SK-N-DZ (cell line): Measurements from ENCODE around the gene RNU6-9. TPM values are rescaled to one million over a fixed set of nuclear protein-coding genes. Genes with fewer than 3 reads are reported as not detected.
"Not testable (repeated sequence)": the region's sequence is repeated elsewhere in the genome, so short reads cannot be mapped to it uniquely, and the experiment has no call there.

Experiments
- DNase-seq: peaks from one replicate; pipeline ENCODE4 v3.0.0-alpha.2; 2015; ENCODE audit warnings: low spot score
- polyA plus RNA-seq, 2 experiments: library from polyadenylated mRNA; depleted of rRNA; stranded (reverse); fragments of >200 nt; gene quantifications; 2 replicates each; pipeline ENCODE4 v1.2.3, GENCODE V29; 2014

Gene RNU6-9
- not detected in 2 replicates for polyA plus RNA-seq (2014; cell fraction: cytosol; rRNA removed)
- not detected in 2 replicates for polyA plus RNA-seq (2014; cell fraction: nucleus; rRNA removed)

DNA sequence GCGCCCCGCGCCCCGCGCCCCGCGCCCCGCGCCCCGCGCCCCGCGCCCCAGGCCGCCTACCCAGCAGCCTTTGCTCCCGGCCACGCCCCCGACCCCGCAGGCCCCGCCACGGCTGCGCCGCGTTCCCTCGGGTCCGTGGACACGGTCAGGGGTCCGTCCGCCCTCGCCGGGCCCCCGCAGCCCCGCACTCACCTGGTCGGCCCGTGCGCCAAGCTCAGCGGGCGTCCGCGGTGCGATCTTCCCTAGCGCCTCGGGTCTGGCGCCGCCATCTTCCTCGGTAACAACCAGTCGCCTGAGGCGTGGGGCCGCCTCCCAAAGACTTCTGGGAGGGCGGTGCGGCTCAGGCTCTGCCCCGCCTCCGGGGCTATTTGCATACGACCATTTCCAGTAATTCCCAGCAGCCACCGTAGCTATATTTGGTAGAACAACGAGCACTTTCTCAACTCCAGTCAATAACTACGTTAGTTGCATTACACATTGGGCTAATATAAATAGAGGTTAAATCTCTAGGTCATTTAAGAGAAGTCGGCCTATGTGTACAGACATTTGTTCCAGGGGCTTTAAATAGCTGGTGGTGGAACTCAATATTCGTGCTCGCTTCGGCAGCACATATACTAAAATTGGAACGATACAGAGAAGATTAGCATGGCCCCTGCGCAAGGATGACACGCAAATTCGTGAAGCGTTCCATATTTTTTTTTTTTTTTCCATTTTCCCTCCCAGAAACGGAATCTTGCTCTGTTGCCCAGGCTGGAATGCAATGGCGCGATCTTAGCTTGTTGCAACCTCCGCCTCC lies at the start of gene RNU6-9, which contains the start of gene MED16:
Gene RNU6-9 (plus strand): TSS at position 591 of the 796 bp plus-strand sequence.
Gene MED16 (minus strand): TSS at position 294 of the 796 bp plus-strand sequence. CDS start 2,056 bp downstream, outside the sequence.
- DNase-seq: peak; percentile 95

DNA sequence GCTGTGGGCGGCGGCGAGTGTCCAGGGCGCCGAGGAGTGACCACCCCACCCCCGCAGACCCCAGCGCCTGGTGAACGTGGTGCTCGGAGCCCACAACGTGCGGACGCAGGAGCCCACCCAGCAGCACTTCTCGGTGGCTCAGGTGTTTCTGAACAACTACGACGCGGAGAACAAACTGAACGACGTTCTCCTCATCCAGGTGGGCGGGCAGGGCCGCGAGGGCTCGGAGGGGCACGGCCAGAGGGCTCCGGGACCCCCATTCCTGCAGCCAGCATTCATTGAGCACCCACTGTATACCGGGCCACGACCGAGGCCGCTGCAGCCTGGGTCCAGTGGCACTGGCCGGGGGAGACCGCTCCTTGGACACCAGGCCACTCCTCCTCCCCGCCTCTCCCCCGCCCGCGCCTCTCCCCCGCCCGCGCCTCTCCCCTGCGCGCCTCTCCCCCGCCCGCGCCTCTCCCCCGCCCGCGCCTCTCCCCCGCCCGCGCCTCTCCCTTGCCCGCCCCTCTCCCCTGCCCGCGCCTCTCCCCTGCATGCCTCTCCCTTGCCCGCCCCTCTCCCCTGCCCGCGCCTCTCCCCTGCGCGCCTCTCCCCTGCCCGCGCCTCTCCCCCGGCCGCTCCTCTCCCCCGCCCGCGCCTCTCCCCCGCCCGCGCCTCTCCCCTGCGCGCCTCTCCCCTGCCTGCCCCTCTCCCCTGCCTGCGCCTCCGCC lies 49.3 kb upstream of the RNU6-9 start:
- DNase-seq: no peak

DNA sequence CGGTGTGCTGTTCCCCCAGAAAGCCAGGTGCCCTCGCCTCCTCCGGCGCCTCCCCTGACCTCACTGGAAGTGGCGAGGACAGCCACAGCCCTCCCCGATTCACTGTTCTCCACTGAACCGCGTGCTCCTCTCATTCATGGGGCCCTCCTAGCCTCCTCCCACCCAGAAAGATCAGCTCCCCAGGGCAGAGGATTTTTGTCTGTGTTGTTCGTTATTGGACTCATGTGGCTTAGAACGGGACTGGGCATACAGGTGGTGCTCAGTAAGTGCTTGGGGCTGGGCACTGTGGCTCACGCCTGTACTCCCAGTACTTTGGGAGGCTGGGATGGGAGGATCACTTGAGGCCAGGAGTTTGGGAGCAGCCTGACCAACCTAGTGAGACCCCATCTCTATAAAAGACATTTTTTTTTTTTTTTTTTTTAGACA lies 48.7 kb upstream of the RNU6-9 start:
- no peak for DNase-seq

DNA sequence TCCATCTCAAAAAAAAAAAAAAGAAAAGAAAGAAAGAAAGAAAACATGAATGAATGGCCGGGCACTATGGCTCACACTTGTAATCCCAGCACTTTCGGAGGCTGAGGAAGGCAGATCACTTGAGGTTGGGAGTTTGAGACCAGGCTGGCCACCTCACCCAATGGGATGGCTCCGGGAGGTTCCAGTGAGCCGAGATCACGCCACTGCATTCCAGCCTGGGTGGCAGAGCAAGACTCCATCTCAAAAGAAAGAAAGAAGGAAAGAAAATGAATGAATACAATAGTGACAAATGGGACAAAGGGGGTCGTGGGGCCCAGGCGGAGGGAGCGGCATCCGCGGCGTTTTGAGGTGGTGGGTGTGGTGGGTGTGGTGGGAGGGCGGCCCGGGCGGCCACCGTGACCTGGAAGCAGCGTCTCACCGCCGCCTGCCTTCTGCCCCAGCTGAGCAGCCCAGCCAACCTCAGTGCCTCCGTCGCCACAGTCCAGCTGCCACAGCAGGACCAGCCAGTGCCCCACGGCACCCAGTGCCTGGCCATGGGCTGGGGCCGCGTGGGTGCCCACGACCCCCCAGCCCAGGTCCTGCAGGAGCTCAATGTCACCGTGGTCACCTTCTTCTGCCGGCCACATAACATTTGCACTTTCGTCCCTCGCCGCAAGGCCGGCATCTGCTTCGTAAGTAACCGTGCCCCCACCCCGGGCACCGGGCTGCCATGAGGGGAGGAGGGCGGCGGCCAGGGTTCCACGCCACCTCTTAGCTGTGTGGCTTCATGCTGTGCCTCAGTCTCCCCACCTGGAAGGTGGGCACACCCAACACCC lies 47.4 kb upstream of the RNU6-9 start:
- DNase-seq: no peak

DNA sequence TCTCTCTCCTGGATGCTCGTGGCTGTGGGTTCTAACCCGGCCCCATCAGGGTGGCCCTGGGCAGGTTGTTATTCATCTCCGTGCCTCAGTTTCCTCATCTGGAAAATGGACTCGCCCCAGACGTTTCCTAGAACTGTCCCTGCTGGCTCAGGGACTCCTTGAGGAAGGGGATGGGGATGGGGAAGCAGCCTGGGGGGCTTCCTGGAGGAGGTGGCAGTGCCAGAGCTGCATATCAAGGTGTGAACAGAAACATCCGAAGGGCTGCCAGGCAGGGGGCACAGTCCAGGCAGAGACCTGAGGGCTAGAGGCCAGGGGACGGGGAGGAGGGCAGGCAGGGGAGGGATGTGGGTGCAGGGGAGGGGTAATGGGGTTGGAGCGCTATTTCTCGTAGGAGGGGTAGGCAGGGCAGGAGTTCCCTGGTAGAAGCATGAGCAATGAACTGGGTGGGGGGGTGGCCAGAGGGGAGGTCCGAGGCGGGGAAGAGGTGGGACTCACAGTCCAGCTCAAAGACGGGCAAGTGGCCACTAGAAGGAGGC lies 44.8 kb upstream of the RNU6-9 start:
- no peak for DNase-seq

DNA sequence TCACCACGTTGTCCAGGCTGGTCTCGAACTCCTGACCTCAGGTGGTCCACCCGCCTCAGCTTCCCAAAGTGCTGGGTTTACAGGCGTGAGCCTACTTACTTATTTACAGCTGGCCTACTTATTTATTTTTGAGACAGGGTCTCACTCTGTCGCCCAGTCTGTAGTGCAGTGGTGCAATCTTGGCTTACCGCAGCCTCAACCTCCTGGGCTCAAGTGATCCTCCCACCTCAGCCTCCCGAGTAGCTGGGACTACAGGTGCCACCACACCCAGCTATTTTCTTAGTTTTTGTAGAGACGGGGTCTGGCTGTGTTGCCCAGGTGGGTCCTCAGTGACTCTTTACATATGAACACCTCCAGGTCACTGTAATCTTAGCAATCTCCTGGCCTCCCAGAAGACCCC lies 44.1 kb upstream of the RNU6-9 start:
- DNase-seq: not testable (repeated sequence)

DNA sequence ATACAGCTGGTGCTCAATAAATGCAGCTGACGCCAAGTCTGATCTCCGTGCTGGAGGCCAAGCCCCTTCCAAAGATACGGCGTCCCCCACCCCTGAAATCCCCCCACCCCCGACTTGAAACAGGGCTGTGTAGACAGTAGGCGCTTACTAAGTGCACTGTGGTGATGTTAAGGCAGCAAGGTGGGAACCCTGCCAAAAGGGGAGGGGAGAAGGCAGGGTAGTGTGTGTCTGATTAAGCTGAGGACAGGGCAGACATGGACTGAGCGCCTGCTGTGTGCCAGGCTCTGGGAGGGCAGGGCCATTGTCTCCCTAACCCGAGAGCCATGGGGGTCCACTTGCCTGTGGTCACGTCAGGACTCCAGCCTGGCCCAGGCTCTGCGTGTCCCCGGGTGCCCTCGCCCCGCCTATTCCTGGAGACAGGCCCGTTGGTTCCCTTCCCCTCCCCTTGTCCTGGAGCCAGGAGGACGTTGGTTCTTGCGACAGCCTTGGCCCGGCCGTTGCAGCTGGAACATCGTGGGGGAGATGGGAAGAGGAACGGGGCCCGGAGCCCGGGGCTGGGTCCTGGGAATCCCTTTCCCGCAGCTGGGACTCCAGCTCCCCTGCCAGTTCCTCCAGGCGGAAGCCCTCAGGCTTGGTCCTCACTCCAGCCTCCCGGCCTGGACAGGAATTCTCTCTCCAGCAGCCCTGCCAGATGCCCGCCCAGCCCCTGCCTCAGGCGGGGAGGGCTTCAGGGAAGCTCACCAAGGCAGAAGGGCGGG lies 42.9 kb upstream of the RNU6-9 start:
- peak; percentile 67 for DNase-seq

DNA sequence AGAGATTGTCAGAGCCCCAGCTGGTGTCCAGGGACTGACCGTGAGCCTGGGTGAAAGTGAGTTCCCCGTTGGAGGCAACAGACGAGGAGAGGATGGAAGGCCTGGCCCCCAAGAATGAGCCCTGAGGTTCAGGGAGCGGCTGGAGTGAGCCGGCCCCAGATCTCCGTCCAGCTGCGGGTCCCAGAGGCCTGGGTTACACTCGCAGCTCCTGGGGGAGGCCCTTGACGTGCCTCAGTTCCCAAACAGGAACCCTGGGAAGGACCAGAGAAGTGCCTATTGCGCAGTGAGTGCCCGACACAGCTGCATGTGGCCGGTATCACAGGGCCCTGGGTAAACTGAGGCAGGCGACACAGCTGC lies 42.3 kb upstream of the RNU6-9 start:
- no peak for DNase-seq

DNA sequence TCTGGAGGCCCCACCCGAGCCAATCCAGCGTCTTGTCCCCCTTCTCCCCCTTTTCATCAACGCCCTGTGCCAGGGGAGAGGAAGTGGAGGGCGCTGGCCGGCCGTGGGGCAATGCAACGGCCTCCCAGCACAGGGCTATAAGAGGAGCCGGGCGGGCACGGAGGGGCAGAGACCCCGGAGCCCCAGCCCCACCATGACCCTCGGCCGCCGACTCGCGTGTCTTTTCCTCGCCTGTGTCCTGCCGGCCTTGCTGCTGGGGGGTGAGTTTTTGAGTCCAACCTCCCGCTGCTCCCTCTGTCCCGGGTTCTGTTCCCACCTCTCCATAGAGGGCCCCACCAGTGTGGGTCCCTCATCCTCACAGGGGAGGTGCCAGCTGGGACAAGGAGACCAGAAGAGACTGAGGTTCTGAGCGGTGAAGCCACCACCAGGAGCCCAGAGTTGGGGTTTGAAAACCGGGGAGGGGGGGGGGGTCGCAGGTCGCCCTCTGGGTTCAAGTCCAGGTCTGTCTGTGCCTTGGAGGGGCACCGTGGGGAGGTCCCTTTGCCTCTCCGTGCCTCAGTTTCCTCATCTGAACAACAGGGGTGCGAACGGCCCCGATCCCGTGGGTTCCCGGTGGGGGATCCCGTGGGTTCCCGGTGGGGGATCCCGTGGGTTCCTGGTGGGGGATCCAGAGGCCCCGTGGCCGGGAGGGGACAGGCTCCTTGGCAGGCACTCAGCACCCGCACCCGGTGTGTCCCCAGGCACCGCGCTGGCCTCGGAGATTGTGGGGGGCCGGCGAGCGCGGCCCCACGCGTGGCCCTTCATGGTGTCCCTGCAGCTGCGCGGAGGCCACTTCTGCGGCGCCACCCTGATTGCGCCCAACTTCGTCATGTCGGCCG lies 40.9 kb upstream of the RNU6-9 start, which contains the start of gene ELANE:
Gene ELANE (plus strand): TSS at position 168 of the 878 bp plus-strand sequence. CDS start 26 bp downstream, at position 194.
- DNase-seq: no peak

DNA sequence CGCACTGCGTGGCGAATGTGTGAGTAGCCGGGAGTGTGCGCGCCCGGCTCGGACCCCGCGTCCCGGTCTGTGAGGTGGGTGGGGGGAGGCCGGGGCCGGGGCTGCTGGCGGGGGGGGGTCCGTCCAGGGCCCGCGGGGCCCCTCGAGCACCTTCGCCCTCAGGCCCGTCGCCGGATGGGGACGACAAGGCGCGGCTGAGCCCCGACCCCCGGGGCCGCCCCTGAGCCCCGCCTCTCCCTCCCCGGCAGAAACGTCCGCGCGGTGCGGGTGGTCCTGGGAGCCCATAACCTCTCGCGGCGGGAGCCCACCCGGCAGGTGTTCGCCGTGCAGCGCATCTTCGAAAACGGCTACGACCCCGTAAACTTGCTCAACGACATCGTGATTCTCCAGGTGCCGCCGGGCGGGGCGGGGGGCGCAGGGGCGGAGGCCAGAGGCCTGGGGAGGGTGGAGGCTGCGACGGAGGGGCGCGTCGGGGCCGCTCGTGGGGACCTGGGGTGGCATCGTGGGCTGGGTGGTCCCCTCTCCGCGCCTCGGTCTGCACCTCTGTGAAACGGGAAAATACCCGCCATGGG lies 40.2 kb upstream of the RNU6-9 start:
- no peak for DNase-seq

DNA sequence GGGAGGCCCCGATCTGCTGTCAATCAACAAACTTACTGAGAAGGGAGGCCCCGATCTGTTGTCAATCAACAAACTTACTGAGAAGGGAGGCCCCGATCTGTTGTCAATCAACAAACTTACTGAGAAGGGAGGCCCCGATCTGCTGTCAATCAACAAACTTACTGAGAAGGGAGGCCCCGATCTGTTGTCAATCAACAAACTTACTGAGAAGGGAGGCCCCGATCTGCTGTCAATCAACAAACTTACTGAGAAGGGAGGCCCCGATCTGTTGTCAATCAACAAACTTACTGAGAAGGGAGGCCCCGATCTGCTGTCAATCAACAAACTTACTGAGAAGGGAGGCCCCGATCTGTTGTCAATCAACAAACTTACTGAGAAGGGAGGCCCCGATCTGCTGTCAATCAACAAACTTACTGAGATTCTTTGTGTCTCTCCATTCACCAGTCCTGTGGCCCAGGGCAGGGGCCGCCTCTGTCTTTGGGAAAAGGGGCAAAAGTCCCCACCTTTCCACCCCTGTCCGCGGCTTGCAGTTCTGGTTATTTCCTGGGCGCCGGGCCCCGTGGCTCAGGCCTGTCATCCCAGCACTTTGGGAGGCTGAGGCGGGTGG lies 39.6 kb upstream of the RNU6-9 start:
- not testable (repeated sequence) for DNase-seq

DNA sequence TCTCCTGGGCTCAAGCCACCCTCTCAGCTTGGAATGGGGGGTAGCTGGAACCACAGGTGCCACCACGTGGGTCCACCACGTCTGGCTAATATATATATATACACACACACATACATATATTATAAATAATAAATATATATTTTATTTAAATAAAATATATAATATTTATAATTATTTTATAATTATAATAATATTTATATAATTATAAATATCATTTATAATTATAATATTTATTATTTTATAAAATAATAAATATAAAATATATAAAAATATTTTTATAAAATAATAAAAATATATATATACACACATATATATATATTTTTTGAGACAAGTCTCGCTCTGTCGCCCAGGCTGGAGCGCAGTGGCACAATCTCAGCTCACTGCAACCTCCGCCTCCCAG lies 38.7 kb upstream of the RNU6-9 start:
- DNase-seq: no peak

DNA sequence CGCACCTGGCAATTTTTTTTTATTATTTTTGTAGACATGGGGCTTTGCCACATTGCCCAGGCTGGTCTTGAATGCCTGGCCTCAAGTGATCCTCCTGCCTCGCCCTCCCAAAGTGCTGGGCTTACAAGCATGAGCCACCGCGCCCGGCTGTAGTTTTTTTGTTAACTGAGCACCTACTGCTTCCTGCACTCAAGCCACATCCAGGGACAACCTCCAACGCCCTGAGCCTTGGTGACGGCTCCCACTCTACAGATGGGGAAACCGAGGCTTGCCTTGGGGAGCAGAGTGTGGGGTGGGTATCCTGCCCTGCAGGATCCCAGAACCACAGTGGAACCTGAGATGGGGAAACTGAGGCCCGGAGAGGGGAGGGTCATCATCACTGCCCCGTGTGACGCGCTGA lies 38.1 kb upstream of the RNU6-9 start:
- no peak for DNase-seq

DNA sequence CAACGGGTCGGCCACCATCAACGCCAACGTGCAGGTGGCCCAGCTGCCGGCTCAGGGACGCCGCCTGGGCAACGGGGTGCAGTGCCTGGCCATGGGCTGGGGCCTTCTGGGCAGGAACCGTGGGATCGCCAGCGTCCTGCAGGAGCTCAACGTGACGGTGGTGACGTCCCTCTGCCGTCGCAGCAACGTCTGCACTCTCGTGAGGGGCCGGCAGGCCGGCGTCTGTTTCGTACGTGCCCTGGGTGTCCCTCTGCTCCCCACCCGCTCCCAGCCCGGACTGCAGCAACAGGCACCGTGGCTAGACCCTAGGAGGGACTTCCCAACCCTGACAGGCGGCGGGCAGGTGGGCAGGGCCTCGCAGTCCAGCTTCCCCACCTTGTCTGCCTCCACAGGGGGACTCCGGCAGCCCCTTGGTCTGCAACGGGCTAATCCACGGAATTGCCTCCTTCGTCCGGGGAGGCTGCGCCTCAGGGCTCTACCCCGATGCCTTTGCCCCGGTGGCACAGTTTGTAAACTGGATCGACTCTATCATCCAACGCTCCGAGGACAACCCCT lies 37.6 kb upstream of the RNU6-9 start:
- DNase-seq: no peak

DNA sequence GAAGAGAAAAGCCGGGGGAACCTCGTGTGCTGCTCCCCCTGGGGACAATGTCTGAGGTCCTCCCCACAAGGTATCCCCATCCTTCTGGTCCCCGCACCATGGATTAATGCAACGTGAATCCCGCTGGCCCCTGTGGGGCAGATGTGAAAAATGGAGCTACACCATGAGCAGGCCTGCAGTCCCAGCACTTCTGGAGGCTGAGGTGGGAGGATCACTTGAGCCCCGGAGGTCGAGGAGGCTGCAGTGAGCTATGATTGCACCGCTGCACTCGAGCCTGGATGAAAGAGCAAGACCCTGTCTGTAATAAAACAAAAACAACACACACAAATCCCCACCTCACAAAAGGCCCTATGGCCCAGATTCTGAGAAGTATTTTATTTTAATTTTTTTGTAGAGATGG lies 35.0 kb upstream of the RNU6-9 start:
- DNase-seq: no peak

DNA sequence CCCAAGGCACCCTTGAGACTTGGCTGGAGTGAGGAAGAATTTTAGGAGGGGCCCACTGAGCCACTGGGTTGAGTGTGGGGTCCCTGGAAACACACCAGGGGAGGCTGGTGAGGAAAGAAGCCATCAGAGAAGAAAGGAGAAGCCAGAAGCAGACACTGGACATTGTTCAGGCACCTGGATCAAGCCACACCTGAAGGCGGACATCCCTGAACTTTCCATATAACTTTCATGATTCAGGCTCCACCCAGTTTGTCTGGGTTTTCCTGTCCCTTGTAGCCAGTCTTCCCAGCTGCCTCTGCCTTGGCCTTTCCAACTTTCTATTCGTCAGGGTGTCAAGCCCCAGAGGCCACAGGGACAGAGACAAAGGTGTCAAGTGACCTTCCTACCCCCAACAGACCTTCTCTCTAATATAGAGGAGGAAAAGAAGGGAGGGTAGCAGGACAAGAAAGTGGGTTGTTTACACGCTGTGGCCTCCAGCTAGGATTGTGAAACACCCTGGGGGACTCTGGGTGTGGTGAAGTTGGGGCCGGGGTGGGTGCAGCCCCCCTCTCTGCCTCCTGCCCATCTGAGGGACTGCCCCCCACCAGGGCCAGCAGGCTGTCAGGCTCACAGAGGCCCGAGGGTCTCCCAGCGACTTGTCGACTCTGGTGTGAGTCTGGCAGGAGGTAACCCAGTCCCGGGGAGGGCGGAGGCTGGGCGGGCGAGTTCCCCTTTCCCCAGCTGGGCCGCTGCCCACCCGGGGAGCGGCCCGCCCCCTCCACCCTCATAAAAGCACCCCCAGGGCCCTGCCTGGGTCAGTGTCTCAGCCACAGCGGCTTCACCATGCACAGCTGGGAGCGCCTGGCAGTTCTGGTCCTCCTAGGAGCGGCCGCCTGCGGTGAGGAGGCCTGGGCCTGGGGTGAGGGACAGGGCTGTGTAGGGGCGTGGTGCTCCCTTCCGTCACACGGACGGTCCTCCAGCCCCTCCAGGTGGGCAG lies 34.1 kb upstream of the RNU6-9 start, which contains the start of gene CFD:
Gene CFD (plus strand): TSS at position 797 of the 976 bp plus-strand sequence. CDS start 26 bp downstream, at position 823.
- DNase-seq: no peak

DNA sequence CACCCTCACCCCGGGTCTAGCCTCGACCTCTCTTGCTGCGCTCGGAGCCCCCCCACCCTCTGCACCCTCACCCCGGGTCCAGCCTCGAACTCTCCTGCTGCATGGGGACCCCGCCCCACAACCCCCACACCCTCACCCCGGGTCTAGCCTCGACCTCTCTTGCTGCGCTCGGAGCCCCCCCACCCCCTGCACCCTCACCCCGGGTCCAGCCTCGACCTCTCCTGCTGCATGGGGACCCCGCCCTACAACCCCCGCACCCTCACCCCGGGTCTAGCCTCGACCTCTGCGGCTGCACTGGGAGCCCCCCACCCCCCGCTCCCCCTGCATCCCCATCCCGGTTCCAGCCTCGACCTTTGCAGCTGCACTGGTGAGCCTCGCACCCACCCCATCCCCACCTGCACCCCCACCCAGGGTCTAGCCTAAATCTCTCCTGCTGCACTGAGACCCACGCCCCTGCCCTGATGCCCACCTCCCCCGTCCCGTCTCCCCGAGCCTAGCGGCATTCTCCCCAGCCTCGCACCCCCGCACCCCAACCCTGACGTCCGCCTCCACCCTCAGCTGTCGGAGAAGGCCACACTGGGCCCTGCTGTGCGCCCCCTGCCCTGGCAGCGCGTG lies 32.0 kb upstream of the RNU6-9 start:
- DNase-seq: no peak
